ENCODE data around the gene USHBP1.

The USHBP1 gene

GRCh38 chr19:17246681-17247425, 17.7 kb downstream of the USHBP1 start:
- DNase-seq (ENCODE audit: low read depth) = no peak
- TF ChIP-seq, protein P1, sequence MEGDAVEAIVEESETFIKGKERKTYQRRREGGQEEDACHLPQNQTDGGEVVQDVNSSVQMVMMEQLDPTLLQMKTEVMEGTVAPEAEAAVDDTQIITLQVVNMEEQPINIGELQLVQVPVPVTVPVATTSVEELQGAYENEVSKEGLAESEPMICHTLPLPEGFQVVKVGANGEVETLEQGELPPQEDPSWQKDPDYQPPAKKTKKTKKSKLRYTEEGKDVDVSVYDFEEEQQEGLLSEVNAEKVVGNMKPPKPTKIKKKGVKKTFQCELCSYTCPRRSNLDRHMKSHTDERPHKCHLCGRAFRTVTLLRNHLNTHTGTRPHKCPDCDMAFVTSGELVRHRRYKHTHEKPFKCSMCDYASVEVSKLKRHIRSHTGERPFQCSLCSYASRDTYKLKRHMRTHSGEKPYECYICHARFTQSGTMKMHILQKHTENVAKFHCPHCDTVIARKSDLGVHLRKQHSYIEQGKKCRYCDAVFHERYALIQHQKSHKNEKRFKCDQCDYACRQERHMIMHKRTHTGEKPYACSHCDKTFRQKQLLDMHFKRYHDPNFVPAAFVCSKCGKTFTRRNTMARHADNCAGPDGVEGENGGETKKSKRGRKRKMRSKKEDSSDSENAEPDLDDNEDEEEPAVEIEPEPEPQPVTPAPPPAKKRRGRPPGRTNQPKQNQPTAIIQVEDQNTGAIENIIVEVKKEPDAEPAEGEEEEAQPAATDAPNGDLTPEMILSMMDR (IDR thresholded peaks at IDR 0.05; ENCODE audit: low read depth, low read length, missing control alignments) = no peak
- peak overlapping the region; percentile 36 for H3K4me3 ChIP-seq (ENCODE audit: low read depth, low read length)
- in situ Hi-C loops (cut with HindIII; ENCODE audit: low sequenced_read_pairs) = loop anchor here (10.0 kb wide), 1 partner anchor 82 kb away; no protein-coding TSS in a partner anchor

DNA sequence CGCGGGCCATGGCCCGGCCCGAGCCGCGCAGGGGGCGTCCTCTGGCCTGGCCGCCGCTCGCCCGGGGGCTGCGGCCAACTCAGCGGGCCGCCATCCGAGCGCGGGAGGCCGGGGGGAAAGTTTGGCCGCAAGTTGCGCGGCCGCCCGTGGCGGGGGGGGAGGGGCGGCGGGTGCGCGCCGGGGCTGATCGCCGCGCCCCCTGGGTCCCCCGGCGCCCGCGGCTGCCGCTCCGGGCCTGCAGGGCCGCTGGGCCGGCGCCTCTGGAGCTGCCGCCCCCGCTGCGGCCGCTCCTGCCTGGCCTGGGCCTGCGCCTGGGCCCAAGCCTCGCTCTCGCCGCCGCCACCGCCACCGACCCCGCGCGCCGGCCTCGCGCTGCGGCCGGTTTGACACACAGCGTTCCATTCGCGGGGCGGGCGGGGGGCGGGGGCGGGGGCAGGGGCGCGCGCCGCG, 19.0 kb downstream of the USHBP1 start, which contains the start of gene NR2F6:
Gene NR2F6 (minus strand): TSS at position 385 of the 450 bp plus-strand sequence. CDS start 699 bp downstream, outside the sequence.
- peak within 1 kb of the TSS; percentile 79 for H3K4me3 ChIP-seq (ENCODE audit: low read depth, low read length)
- no peak for DNase-seq (ENCODE audit: low read depth)
- in situ Hi-C loops (cut with HindIII; ENCODE audit: low sequenced_read_pairs) = loop anchor here (10.0 kb wide), 1 partner anchor 81 kb away; no protein-coding TSS in a partner anchor
- TF ChIP-seq, protein P1 (IDR thresholded peaks at IDR 0.05; ENCODE audit: low read depth, low read length, missing control alignments) = no peak

DNA sequence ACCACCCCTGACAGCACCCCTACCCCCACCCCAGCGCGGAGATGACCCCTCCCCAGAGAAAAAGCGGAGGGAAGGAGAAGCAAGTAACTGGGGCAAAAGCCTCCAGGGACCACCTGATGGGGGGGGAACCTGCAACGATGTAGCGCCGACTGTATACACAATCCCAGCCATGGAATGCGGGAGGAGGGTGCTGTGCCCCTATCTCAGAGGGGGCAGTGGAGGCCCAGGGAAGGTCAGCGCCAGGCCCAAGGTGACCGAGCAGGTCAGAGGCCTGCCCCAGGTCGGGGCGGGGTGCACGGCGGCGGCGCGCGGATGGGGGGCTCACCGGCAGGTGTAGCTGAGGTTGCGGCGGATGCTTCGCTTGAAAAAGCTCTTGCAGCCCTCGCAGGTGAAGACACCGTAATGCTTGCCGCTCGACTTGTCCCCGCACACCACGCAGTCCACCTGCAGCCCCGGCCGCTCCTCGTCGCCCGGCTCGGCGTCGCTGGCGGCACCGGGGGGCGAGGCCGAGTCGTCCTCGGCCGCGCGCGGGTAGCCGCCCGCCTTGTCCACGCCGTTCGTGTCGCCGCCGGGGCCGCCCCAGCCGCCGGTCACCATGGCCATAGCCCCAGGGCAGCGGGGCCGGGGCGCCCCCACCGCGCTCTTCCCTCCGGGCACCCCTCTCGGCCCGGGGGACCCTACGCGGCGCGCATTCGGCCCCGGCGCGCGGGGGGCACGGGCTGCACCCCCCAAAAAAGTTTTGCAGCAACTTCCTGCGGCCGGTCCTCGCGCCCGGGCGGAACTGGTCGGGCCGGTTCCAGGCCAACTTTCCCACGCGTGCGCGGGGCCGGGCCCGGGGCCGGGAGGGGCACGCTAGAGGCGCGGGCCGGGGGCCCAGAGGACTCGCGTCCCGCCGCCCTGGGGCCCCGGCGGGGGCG, 19.7 kb downstream of the USHBP1 start:
- in situ Hi-C loops (cut with HindIII; ENCODE audit: low sequenced_read_pairs) = loop anchor here (10.0 kb wide), 1 partner anchor 80 kb away; no protein-coding TSS in a partner anchor
- TF ChIP-seq, protein P1 (IDR thresholded peaks at IDR 0.05; ENCODE audit: low read depth, low read length, missing control alignments) = no peak
- DNase-seq (ENCODE audit: low read depth) = no peak
- H3K4me3 ChIP-seq (ENCODE audit: low read depth, low read length) = peak overlapping the region; percentile 79

DNA sequence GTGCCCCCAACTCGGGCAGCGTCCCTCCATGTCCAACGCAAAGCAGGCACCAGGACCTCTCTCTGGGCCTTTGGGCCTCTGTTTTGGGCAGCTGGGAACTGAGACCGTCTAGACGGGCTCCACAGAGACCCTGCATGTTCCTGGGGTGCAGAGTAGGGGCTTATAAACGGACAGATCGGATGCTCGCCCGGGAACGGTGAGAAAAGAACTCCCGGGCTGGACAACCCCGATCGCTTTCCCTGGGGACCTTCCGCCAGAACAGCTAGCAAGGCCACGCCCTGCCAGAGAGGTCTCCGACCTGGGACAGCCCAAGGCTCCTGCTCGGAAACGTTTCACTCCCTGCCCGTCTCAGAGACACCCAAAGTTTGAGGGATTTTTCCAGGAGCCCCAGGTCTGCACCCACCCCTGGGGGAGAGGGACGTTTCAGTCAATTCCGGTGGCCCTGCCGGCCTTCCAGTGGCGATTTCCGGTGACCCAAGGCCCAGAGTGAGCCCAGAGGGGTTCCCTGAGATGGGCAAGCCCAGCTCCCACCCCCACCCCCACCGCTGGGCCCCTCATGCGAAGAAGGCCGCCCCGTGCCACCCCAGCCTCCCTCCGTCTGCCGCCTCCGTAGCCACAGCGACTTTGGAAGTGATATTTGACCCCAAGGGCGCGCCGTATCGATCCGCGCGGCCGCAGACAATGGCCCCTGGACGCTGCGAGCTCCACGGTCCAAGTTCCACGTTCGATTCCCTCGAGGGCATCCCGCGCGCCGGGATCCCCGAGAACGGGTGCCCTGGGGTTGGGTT, 20.5 kb downstream of the USHBP1 start:
- no peak for DNase-seq (ENCODE audit: low read depth)
- H3K4me3 ChIP-seq (ENCODE audit: low read depth, low read length) = peak overlapping the region; percentile 79
- in situ Hi-C loops (cut with HindIII; ENCODE audit: low sequenced_read_pairs) = loop anchor here (10.0 kb wide), 1 partner anchor 79 kb away; no protein-coding TSS in a partner anchor
- TF ChIP-seq, protein P1 (IDR thresholded peaks at IDR 0.05; ENCODE audit: low read depth, low read length, missing control alignments) = no peak

DNA sequence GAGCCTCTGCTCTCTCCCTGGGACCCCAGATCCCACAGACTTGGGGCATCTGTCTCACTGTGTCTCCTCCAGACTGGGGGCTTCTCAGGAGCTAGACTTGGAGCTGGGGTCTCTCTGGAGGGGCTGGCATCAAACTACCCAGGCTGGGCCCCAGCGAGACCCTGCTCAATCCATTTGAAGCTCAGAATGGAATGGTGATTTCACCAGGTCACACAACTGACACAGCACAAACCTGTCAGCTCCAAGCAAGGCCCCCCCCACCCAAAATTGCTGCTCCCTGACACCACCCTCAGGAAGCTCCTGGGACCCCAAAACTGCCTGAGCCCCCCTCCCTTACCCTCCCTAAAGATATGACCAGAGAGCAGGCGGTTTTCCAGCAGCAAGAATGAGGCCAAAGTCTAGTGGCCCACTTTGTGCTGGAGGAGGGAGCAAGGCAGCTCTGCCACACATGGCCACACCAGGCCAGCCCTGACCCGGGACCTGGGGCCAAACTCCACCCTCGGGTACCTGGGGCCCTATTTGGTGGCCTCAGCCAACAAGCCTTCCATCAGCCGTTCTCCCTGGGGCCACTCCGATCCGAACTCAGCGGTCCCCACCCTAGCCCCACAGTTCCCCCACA, 21.2 kb downstream of the USHBP1 start:
- in situ Hi-C loops (cut with HindIII; ENCODE audit: low sequenced_read_pairs) = loop anchor here (10.0 kb wide), 1 partner anchor 79 kb away; no protein-coding TSS in a partner anchor
- TF ChIP-seq, protein P1 (IDR thresholded peaks at IDR 0.05; ENCODE audit: low read depth, low read length, missing control alignments) = no peak
- peak overlapping the region; percentile 79 for H3K4me3 ChIP-seq (ENCODE audit: low read depth, low read length)

More for the DNA sequence above, 21.2 kb downstream of the USHBP1 start:
- no peak for DNase-seq (ENCODE audit: low read depth)

Data from astrocyte of the cerebellum (primary cell).